ENCODE results near the gene MACO1.
"Not testable (repeated sequence)": the region's sequence is repeated elsewhere in the genome, so short reads cannot be mapped to it uniquely, and the experiment has no call there.

The MACO1 gene

GRCh38 chr1:25420715-25421114 lies 10.0 kb upstream of the MACO1 start, which contains the start of gene RHCE:
Gene RHCE, minus strand, starts transcription at chr1:25420825. Its CDS starts 39 bp downstream, at chr1:25420786.
- not testable (repeated sequence) for DNase-seq (ENCODE audit: extremely low spot score, insufficient read length, low read depth); FAIRE-seq

- FAIRE-seq; DNase-seq (ENCODE audit: extremely low spot score, insufficient read length, low read depth): not testable (repeated sequence)
These were observed 7.5 kb upstream of the MACO1 start for GRCh38 chr1:25423206-25423605.

GRCh38 chr1:25425098-25426085 lies 5.3 kb upstream of the MACO1 start:
- DNase-seq (ENCODE audit: extremely low spot score, insufficient read length, low read depth): no peak
- FAIRE-seq: no peak

- no peak for FAIRE-seq
- no peak for DNase-seq (ENCODE audit: extremely low spot score, insufficient read length, low read depth)
These were observed 3.0 kb upstream of the MACO1 start for GRCh38 chr1:25427696-25428095.

- no peak for FAIRE-seq
- no peak for DNase-seq (ENCODE audit: extremely low spot score, insufficient read length, low read depth)
These were observed 2.1 kb upstream of the MACO1 start for GRCh38 chr1:25428475-25429166.

GRCh38 chr1:25430967-25431881 lies 527 bp downstream of the MACO1 start:
- no peak for DNase-seq (ENCODE audit: extremely low spot score, insufficient read length, low read depth)
- no peak for FAIRE-seq

- DNase-seq (ENCODE audit: extremely low spot score, insufficient read length, low read depth) (no peak), FAIRE-seq (no peak)
These were observed 1.4 kb downstream of the MACO1 start for GRCh38 chr1:25431955-25432719.

- FAIRE-seq (no peak), DNase-seq (ENCODE audit: extremely low spot score, insufficient read length, low read depth) (no peak)
These were observed 2.2 kb downstream of the MACO1 start for GRCh38 chr1:25432749-25433388.

- FAIRE-seq (no peak), DNase-seq (ENCODE audit: extremely low spot score, insufficient read length, low read depth) (no peak)
These were observed 2.9 kb downstream of the MACO1 start for GRCh38 chr1:25433389-25434186.

GRCh38 chr1:25435397-25436108 lies 4.9 kb downstream of the MACO1 start:
- no peak for DNase-seq (ENCODE audit: extremely low spot score, insufficient read length, low read depth)
- peak; percentile 70 for FAIRE-seq

GRCh38 chr1:25437672-25438071 lies 7.0 kb downstream of the MACO1 start:
- FAIRE-seq: no peak

GRCh38 chr1:25439287-25439686 lies 8.6 kb downstream of the MACO1 start:
- DNase-seq (ENCODE audit: extremely low spot score, insufficient read length, low read depth) (no peak), FAIRE-seq (no peak)

More at GRCh38 chr1:25437672-25438071, 7.0 kb downstream of the MACO1 start:
- no peak for DNase-seq (ENCODE audit: extremely low spot score, insufficient read length, low read depth)

- no peak for DNase-seq (ENCODE audit: extremely low spot score, insufficient read length, low read depth)
These were observed 11.5 kb downstream of the MACO1 start for GRCh38 chr1:25442178-25442577.

GRCh38 chr1:25443030-25443699 lies 12.5 kb downstream of the MACO1 start:
- FAIRE-seq (no peak), DNase-seq (ENCODE audit: extremely low spot score, insufficient read length, low read depth) (no peak)

More at GRCh38 chr1:25442178-25442577, 11.5 kb downstream of the MACO1 start:
- no peak for FAIRE-seq

- FAIRE-seq; DNase-seq (ENCODE audit: extremely low spot score, insufficient read length, low read depth): not testable (repeated sequence)
These were observed 13.9 kb downstream of the MACO1 start for GRCh38 chr1:25444604-25445003.

- FAIRE-seq (peak; percentile 5), DNase-seq (ENCODE audit: extremely low spot score, insufficient read length, low read depth) (no peak)
These were observed 15.4 kb downstream of the MACO1 start for GRCh38 chr1:25445993-25446538.

All from GM18507 (cell line).